ENCODE results near the gene VKORC1. TPM values are rescaled to one million over a fixed set of nuclear protein-coding genes. Genes with fewer than 3 reads are reported as not detected.

Gene VKORC1
- total RNA-seq, 1 experiment from 2014 or later = 145 TPM

DNA sequence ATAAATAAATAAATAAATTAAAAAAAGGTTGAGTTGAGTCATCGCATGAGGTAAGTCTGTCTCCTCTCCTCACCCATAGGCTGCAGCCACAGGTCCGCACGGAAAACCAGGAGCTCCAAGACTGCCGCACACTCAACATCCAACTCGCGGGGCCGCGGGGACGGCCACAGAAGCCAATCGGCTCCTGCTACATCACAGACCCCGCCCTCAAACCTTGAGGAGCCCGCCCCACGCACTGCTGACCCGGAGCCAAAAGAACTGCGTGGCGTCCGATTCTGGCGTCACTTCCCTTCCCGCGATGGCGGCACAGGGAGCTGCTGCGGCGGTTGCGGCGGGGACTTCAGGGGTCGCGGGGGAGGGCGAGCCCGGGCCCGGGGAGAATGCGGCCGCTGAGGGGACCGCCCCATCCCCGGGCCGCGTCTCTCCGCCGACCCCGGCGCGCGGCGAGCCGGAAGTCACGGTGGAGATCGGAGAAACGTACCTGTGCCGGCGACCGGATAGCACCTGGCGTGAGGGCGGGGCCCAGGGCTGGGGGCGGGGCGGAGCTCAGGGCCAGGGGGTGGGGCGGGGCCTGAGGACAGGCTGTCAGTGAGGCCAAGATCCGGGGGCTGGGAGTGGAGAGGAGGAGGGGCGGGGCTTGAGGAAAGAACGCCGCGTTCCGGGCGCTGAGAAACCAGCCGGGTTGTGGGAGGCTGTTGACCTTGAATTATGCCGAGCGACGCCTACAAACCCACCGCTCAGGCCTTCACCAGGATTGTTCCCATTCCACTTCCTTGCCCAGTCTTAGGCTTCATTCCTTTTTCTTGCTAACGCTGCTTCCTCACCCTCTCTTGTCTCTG, 23.0 kb upstream of the VKORC1 start, which contains the start of gene KAT8:
Gene KAT8, plus strand, starts transcription at position 281 of the 839 bp plus-strand sequence. Its CDS starts 18 bp downstream, at position 299.
- no peaks in the 10 kb centered on the region for H3K4me1 ChIP-seq
- peak; percentile 98 for DNase-seq
- peak within 1 kb of the TSS; percentile 74 for H3K27ac ChIP-seq
- peaks cover 29% of the 10 kb centered on the region for H3K36me3 ChIP-seq
- peak within 1 kb of the TSS; percentile 93 for H3K4me3 ChIP-seq
- no peaks in the 10 kb centered on the region for H3K9me3 ChIP-seq (replicated peaks)
- H3K27me3 ChIP-seq = no peaks in the 10 kb centered on the region

DNA sequence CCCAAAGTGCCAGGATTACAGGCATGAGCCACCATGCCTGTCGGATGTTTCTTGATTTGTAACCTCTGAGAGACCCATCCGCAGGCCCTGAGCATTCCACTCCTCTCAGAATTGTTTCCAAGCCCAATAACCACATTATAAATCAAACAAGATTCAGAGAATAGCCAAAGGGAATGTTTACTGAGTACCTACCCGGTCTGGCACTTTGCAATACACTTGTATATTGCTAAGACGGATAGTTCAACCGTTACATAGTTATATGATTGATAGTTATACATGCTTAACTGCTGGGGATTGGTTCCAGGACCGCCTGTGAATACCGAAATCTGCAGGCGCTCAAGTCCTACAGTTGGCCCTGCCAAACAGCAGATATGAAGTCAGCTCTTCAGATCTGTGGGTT, 19.9 kb upstream of the VKORC1 start:
- Histone ChIP-seq H3K4me1 (peaks cover 10% of the 10 kb centered on the region), H3K36me3 (peaks cover 28% of the 10 kb centered on the region), H3K9me3 (replicated peaks) (no peaks in the 10 kb centered on the region), H3K27me3 (no peaks in the 10 kb centered on the region), H3K27ac (no peak overlapping the region), H3K4me3 (no peak overlapping the region)
- no peak for DNase-seq

GRCh38 chr16:31113121-31114120, 18.8 kb upstream of the VKORC1 start:
- Histone ChIP-seq H3K4me3 (no peak overlapping the region), H3K36me3 (peaks cover 28% of the 10 kb centered on the region), H3K27ac (no peak overlapping the region), H3K4me1 (peaks cover 14% of the 10 kb centered on the region), H3K27me3 (no peaks in the 10 kb centered on the region), H3K9me3 (replicated peaks) (no peaks in the 10 kb centered on the region)
- no peak for DNase-seq

GRCh38 chr16:31112711-31113110, 18.1 kb upstream of the VKORC1 start:
- Histone ChIP-seq H3K4me3 (no peak overlapping the region), H3K27me3 (no peaks in the 10 kb centered on the region), H3K36me3 (peaks cover 28% of the 10 kb centered on the region), H3K9me3 (replicated peaks) (no peaks in the 10 kb centered on the region), H3K27ac (no peak overlapping the region), H3K4me1 (peaks cover 17% of the 10 kb centered on the region)
- no peak for DNase-seq

DNA sequence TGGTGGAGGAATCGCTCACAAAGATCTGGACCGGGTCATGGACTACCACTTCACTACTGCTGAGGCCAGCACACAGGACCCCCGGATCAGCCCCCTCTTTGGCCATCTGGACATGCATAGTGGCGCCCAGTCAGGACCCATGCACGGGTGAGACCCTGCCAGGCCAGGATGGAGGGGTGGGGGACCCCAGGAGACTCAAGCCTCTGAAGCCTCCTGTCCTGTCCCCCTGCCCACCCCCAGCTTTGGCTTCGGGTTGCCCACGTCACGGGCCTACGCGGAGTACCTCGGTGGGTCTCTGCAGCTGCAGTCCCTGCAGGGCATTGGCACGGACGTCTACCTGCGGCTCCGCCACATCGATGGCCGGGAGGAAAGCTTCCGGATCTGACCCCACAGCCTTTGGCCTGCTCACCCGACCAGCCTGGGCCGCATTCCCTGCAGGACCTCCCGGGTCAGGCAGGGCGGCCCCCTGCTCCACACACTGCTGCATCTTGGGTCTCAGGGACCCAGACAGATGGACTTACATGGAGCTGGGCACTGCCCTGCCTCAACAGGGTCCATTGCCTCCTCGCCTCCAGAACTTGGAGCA, 17.4 kb upstream of the VKORC1 start:
- Histone ChIP-seq H3K27me3 (no peaks in the 10 kb centered on the region), H3K36me3 (peaks cover 28% of the 10 kb centered on the region), H3K9me3 (replicated peaks) (no peaks in the 10 kb centered on the region), H3K4me3 (no peak overlapping the region), H3K27ac (no peak overlapping the region), H3K4me1 (peaks cover 22% of the 10 kb centered on the region)
- DNase-seq = no peak

GRCh38 chr16:31110106-31111034, 15.8 kb upstream of the VKORC1 start:
- Histone ChIP-seq H3K9me3 (replicated peaks) (no peaks in the 10 kb centered on the region), H3K36me3 (peaks cover 28% of the 10 kb centered on the region), H3K27ac (peak overlapping the region; percentile 28), H3K27me3 (no peaks in the 10 kb centered on the region), H3K4me3 (no peak overlapping the region), H3K4me1 (peaks cover 22% of the 10 kb centered on the region)
- peak; percentile 74 to 77 for DNase-seq

- H3K27ac ChIP-seq = peak overlapping the region; percentile 28
- DNase-seq = no peak
- peaks cover 22% of the 10 kb centered on the region for H3K4me1 ChIP-seq
- no peak overlapping the region for H3K4me3 ChIP-seq
- H3K27me3 ChIP-seq = no peaks in the 10 kb centered on the region
- peaks cover 28% of the 10 kb centered on the region for H3K36me3 ChIP-seq
- no peaks in the 10 kb centered on the region for H3K9me3 ChIP-seq (replicated peaks)
Measured at GRCh38 chr16:31109622-31110021, 15.0 kb upstream of the VKORC1 start.

DNA sequence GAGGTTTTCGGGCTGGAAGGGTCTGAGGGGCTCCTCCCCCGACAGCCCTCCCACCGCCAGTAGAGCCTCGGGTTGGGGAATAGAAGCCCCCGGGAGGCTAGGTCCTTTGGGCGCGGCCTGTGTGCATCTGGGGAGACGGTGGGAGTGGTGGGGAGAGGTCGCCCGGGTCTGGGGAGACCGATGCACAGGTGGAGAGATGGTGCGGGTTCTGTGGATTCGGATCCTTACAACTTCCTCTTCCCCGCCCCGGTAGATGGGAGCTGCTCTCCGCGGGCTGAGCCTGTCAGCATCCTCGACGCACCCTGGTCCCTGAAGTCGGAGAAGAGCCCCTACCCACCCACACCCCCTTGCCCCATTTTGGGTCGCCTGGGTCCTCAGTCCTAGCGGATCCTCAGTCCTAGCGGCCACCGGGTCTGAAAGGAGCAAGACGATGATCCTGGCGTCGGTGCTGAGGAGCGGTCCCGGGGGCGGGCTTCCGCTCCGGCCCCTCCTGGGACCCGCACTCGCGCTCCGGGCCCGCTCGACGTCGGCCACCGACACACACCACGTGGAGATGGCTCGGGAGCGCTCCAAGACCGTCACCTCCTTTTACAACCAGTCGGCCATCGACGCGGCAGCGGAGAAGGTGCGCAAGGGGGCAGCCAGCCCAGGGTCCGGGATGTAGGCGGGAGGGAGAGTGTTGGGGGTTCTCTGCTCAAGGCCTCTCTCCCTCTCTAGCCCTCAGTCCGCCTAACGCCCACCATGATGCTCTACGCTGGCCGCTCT, 14.4 kb upstream of the VKORC1 start:
- Histone ChIP-seq H3K36me3 (peaks cover 28% of the 10 kb centered on the region), H3K27ac (peak overlapping the region; percentile 59), H3K9me3 (replicated peaks) (no peaks in the 10 kb centered on the region), H3K27me3 (no peaks in the 10 kb centered on the region), H3K4me3 (peak overlapping the region; percentile 80), H3K4me1 (peaks cover 22% of the 10 kb centered on the region)
- no peak for DNase-seq

DNA sequence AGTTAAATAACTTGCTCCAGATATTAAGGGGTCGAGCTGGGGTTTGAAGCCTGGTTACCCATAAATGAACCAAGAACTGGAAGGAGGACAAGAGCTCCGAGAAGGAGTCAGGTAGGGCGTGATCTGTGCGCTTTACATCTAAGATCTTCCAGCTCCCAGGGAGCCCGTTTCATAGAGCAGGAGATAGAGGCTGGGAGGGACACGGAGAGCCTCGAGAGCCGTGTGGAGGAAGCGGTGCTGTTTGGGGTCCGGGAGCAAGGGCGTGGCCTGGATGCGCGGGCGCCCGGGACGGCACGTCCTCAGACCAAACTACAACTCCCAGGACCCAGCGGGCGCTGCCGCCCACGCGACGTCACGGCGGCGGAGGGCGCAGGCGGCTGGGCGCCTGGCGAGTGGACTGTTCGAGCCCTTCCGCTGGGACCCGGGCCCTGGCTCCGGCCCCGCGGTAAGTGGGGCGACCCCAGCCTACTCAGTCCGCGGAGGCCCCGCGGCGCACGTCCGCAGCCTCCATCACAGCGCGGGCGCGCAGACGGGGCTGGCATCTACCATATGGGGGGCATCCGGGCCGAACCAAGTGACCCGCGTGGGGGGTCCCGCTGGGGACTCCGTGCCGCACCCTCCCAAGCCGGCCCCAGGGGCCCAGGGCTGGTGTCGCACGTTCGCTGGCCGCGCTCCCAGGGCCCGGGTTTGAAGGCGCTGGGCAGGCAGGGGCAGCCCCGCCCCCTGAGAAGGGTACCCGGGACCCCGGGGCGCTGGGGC, 13.6 kb upstream of the VKORC1 start, which contains the start of gene BCKDK:
Gene BCKDK, plus strand, starts transcription at position 352 of the 759 bp plus-strand sequence. CDS start 838 bp downstream, outside the sequence.
- peak; percentile 86 to 87 for DNase-seq
- Histone ChIP-seq H3K36me3 (peaks cover 28% of the 10 kb centered on the region), H3K9me3 (replicated peaks) (no peaks in the 10 kb centered on the region), H3K4me3 (peak within 1 kb of the TSS; percentile 80), H3K4me1 (peaks cover 22% of the 10 kb centered on the region), H3K27me3 (no peaks in the 10 kb centered on the region), H3K27ac (peak within 1 kb of the TSS; percentile 59)

DNA sequence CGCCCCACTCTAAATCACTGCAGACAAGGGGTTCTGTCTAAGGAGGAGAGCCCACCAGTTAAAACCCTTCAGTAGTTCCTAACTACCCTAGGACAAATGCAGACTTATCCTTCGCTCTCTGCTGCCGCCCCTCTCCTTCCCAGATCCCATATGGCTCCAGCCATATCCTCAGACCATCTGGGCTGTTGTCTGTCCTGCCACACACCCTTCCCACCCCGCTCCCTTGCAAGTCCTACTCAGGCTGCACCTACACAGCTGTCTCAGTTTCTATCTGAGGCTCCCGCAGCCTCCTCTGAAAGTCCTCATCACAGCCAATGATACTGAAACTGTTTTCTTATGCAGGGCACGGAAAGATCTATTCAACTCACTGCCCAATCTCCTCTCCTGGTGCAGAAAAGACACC, 12.9 kb upstream of the VKORC1 start:
- DNase-seq = peak in 1 of 2 experiments; percentile 51
- Histone ChIP-seq H3K4me1 (peaks cover 22% of the 10 kb centered on the region), H3K36me3 (peaks cover 23% of the 10 kb centered on the region), H3K27me3 (no peaks in the 10 kb centered on the region), H3K4me3 (peak overlapping the region; percentile 80), H3K9me3 (replicated peaks) (no peaks in the 10 kb centered on the region), H3K27ac (no peak overlapping the region)

DNA sequence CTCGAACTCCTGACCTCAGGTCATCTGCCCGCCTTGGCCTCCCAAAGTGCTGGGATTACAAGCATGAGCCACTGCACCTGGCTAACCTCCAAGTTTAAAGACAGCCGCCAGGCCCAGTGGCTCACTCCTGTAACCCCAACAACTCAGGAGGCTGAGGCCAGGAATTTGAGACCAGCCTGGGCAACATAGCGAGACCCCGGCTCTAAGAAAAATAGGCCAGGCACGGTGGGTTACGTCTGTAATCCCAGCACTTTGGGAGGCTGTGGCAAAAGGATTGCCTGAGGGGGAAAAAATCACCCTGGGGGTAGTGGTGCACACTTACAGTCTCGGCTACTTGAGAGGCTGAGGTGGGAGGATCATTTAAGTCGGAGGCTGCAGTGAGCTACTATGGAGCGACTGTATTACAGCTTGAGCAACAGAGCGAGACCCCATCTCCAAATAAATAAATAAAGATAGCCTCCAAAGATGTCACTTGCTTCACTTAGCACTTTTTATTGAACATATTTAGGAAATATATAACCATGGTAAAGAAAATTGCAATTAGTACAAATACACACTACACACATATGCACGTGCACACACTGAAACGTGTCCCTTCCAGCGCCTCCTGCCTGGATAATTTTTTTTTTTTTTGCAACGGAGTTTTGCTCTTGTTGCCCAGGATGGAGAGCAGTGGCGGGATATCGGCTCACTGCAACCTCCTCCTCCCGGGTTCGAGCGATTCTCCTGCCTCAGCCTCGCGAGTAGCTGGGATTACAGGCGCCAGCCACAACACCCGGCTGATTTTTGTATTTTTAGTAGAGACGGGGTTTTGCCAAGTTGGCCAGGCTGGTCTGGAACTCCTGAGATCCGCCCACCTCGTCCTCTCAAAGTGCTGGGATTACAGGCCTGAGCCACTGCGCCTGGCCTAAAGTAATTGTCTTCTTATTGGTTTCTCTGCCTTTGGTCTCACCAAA, 12.2 kb upstream of the VKORC1 start:
- Histone ChIP-seq H3K4me1 (peaks cover 22% of the 10 kb centered on the region), H3K9me3 (replicated peaks) (no peaks in the 10 kb centered on the region), H3K27me3 (no peaks in the 10 kb centered on the region), H3K4me3 (no peak overlapping the region), H3K27ac (no peak overlapping the region), H3K36me3 (peaks cover 16% of the 10 kb centered on the region)
- DNase-seq = no peak
